Osteocyte (in vitro differentiated cells): ENCODE measurements around the gene DDX52. TPM values are rescaled to one million over a fixed set of nuclear protein-coding genes. Genes with fewer than 3 reads are reported as not detected.

ENCODE experiments used
- DNase-seq: peaks from one replicate; pipeline ENCODE4 v3.0.0; 2021; ENCODE audit warnings: mixed read lengths; ENCODE audit not compliant: unreplicated experiment; ENCODE audit errors: extremely low spot score
- H3K27ac Mint-ChIP-seq: one replicate; pipeline ENCODE4 v1.8.0; 2021; ENCODE audit warnings: mild to moderate bottlenecking, mixed read lengths; ENCODE audit not compliant: unreplicated experiment
- H3K27me3 Mint-ChIP-seq: one replicate; pipeline ENCODE4 v1.8.0; 2021; ENCODE audit warnings: mixed read lengths; ENCODE audit not compliant: unreplicated experiment
- H3K36me3 Mint-ChIP-seq: one replicate; pipeline ENCODE4 v1.8.0; 2021; ENCODE audit warnings: mixed read lengths; ENCODE audit not compliant: unreplicated experiment
- H3K4me1 Mint-ChIP-seq: one replicate; pipeline ENCODE4 v1.8.0; 2021; ENCODE audit warnings: mixed read lengths; ENCODE audit not compliant: unreplicated experiment
- H3K4me3 Mint-ChIP-seq: one replicate; pipeline ENCODE4 v1.8.0; 2021; ENCODE audit warnings: mild to moderate bottlenecking, moderate library complexity, mixed read lengths; ENCODE audit not compliant: unreplicated experiment
- H3K9me3 Mint-ChIP-seq: one replicate; pipeline ENCODE4 v1.8.0; 2021; ENCODE audit warnings: mixed read lengths; ENCODE audit not compliant: unreplicated experiment
- CTCF ChIP-seq: fragments of 200-600 bp; sonication (generic); IDR thresholded peaks from 2 replicates; pipeline ENCODE4 v1.5.0; 2021; ENCODE audit warnings: antibody characterized with exemption, mild to moderate bottlenecking, moderate library complexity
- total RNA-seq: library from RNA; stranded (reverse); gene quantifications from 2 replicates; pipeline ENCODE4 v1.2.1, GENCODE V29; 2021

Gene DDX52
- total RNA-seq, 1 donor from 2014 or later: 46.4 TPM

GRCh38 chr17:37604556-37604955 is 38.7 kb downstream of the DDX52 start:
- peaks cover 51% of the 10 kb centered on the region for H3K4me1 Mint-ChIP-seq
- H3K27ac Mint-ChIP-seq: peak overlapping the region; percentile 74
- TF ChIP-seq CTCF: no peak
- H3K9me3 Mint-ChIP-seq: no peaks in the 10 kb centered on the region
- no peak overlapping the region for H3K4me3 Mint-ChIP-seq
- no peak for DNase-seq
- H3K27me3 Mint-ChIP-seq: no peaks in the 10 kb centered on the region
- H3K36me3 Mint-ChIP-seq: peaks cover 10% of the 10 kb centered on the region

- Mint-ChIP-seq H3K9me3 (no peaks in the 10 kb centered on the region), H3K4me3 (no peak overlapping the region), H3K27me3 (no peaks in the 10 kb centered on the region), H3K27ac (no peak overlapping the region), H3K36me3 (peaks cover 42% of the 10 kb centered on the region), H3K4me1 (peaks cover 7% of the 10 kb centered on the region)
- no peak for DNase-seq
- no peak for TF ChIP-seq CTCF
These were observed 45.1 kb downstream of the DDX52 start for GRCh38 chr17:37598145-37598544.

GRCh38 chr17:37592291-37592690 is 51.0 kb downstream of the DDX52 start:
- Mint-ChIP-seq H3K27ac (no peak overlapping the region), H3K9me3 (no peaks in the 10 kb centered on the region), H3K4me3 (no peak overlapping the region), H3K27me3 (no peaks in the 10 kb centered on the region), H3K4me1 (no peaks in the 10 kb centered on the region), H3K36me3 (peaks cover 43% of the 10 kb centered on the region)
- no peak for DNase-seq
- no peak for TF ChIP-seq CTCF

- Mint-ChIP-seq H3K4me1 (no peaks in the 10 kb centered on the region), H3K27me3 (no peaks in the 10 kb centered on the region), H3K4me3 (no peak overlapping the region), H3K36me3 (peaks cover 41% of the 10 kb centered on the region), H3K9me3 (no peaks in the 10 kb centered on the region), H3K27ac (no peak overlapping the region)
- TF ChIP-seq CTCF: no peak
- no peak for DNase-seq
These were observed 58.2 kb downstream of the DDX52 start for GRCh38 chr17:37585066-37585465.

GRCh38 chr17:37576281-37576680 is 67.0 kb downstream of the DDX52 start:
- Mint-ChIP-seq H3K27me3 (no peaks in the 10 kb centered on the region), H3K9me3 (peaks cover 15% of the 10 kb centered on the region), H3K4me1 (no peaks in the 10 kb centered on the region), H3K4me3 (no peak overlapping the region), H3K27ac (no peak overlapping the region), H3K36me3 (peaks cover 51% of the 10 kb centered on the region)
- DNase-seq: no peak
- TF ChIP-seq CTCF: no peak
